ENCODE measurements around the gene KLHL29.

The KLHL29 gene

GRCh38 chr2:23513872-23514793, 129.2 kb downstream of the KLHL29 start:
- Histone ChIP-seq H3K36me3 (ENCODE audit: control insufficient read depth, low read length) (no peaks in the 10 kb centered on the region), H4K20me1 (ENCODE audit: control insufficient read depth, insufficient read depth, low read depth, low read length) (no peaks in the 10 kb centered on the region), H3K79me2 (ENCODE audit: control insufficient read depth, low read length) (no peaks in the 10 kb centered on the region), H3K9me2 (replicated peaks; ENCODE audit: control insufficient read depth, low read length) (no peaks in the 10 kb centered on the region), H3F3A (ENCODE audit: control insufficient read depth, insufficient read depth) (no peaks in the 10 kb centered on the region), H3K4me2 (ENCODE audit: low read length) (no peak overlapping the region), H3K9me3 (ENCODE audit: control insufficient read depth, insufficient read depth, low read length) (no peaks in the 10 kb centered on the region), H3K4me1 (ENCODE audit: control insufficient read depth, low read length) (no peaks in the 10 kb centered on the region), H3K27ac (ENCODE audit: low read depth, low read length) (no peak overlapping the region), H3K27me3 (ENCODE audit: control insufficient read depth, low read length) (no peaks in the 10 kb centered on the region), H3K4me3 (ENCODE audit: low read length) (no peak overlapping the region)
- TF ChIP-seq EZH2phosphoT487 (IDR thresholded peaks at IDR 0.05; ENCODE audit: borderline replicate concordance, low read length) (no peak), CTCF (IDR thresholded peaks at IDR 0.05; ENCODE audit: low read depth, low read length, poor library complexity, severe bottlenecking) (no peak)

GRCh38 chr2:23516520-23517256, 131.7 kb downstream of the KLHL29 start:
- no peaks in the 10 kb centered on the region for H3K4me1 ChIP-seq (ENCODE audit: control insufficient read depth, low read length)
- no peaks in the 10 kb centered on the region for H3K9me3 ChIP-seq (ENCODE audit: control insufficient read depth, insufficient read depth, low read length)
- H3K36me3 ChIP-seq (ENCODE audit: control insufficient read depth, low read length), result no peaks in the 10 kb centered on the region
- no peak overlapping the region for H3K4me3 ChIP-seq (ENCODE audit: low read length)
- no peak overlapping the region for H3K4me2 ChIP-seq (ENCODE audit: low read length)
- no peaks in the 10 kb centered on the region for H3K27me3 ChIP-seq (ENCODE audit: control insufficient read depth, low read length)
- TF ChIP-seq EZH2phosphoT487 (IDR thresholded peaks at IDR 0.05; ENCODE audit: borderline replicate concordance, low read length), result no peak
- no peaks in the 10 kb centered on the region for H3K79me2 ChIP-seq (ENCODE audit: control insufficient read depth, low read length)
- no peak overlapping the region for H3K27ac ChIP-seq (ENCODE audit: low read depth, low read length)
- H3F3A ChIP-seq (ENCODE audit: control insufficient read depth, insufficient read depth), result no peaks in the 10 kb centered on the region
- H3K9me2 ChIP-seq (replicated peaks; ENCODE audit: control insufficient read depth, low read length), result no peaks in the 10 kb centered on the region
- H4K20me1 ChIP-seq (ENCODE audit: control insufficient read depth, insufficient read depth, low read depth, low read length), result no peaks in the 10 kb centered on the region

- no peak overlapping the region for H3K4me3 ChIP-seq (ENCODE audit: low read length)
- H3K9me3 ChIP-seq (ENCODE audit: control insufficient read depth, insufficient read depth, low read length), result no peaks in the 10 kb centered on the region
- no peaks in the 10 kb centered on the region for H4K20me1 ChIP-seq (ENCODE audit: control insufficient read depth, insufficient read depth, low read depth, low read length)
- no peak overlapping the region for H3K4me2 ChIP-seq (ENCODE audit: low read length)
- H3F3A ChIP-seq (ENCODE audit: control insufficient read depth, insufficient read depth), result no peaks in the 10 kb centered on the region
- H3K79me2 ChIP-seq (ENCODE audit: control insufficient read depth, low read length), result no peaks in the 10 kb centered on the region
- H3K27ac ChIP-seq (ENCODE audit: low read depth, low read length), result no peak overlapping the region
- TF ChIP-seq EZH2phosphoT487 (IDR thresholded peaks at IDR 0.05; ENCODE audit: borderline replicate concordance, low read length), result no peak
- TF ChIP-seq CTCF (IDR thresholded peaks at IDR 0.05; ENCODE audit: low read depth, low read length, poor library complexity, severe bottlenecking), result no peak
- no peaks in the 10 kb centered on the region for H3K27me3 ChIP-seq (ENCODE audit: control insufficient read depth, low read length)
- no peaks in the 10 kb centered on the region for H3K36me3 ChIP-seq (ENCODE audit: control insufficient read depth, low read length)
- no peaks in the 10 kb centered on the region for H3K9me2 ChIP-seq (replicated peaks; ENCODE audit: control insufficient read depth, low read length)
- no peaks in the 10 kb centered on the region for H3K4me1 ChIP-seq (ENCODE audit: control insufficient read depth, low read length)
These were observed 133.7 kb downstream of the KLHL29 start for GRCh38 chr2:23518481-23519333.
